HepG2 (cell line): Measurements from ENCODE around the gene BRD2. TPM values are rescaled to one million over a fixed set of nuclear protein-coding genes. Genes with fewer than 3 reads are reported as not detected.

Source experiments
- AGO1 ChIP-seq: fragments of 200-400 bp; formaldehyde crosslinking; IDR thresholded peaks from 2 replicates; pipeline ENCODE4 v1.6.1; 2017; ENCODE audit warnings: mild to moderate bottlenecking, low read depth, low read length, moderate library complexity; ENCODE audit not compliant: poor library complexity, severe bottlenecking
- ARNT ChIP-seq: fragments of 450-650 bp; IDR thresholded peaks from 2 replicates; pipeline ENCODE4 v1.6.1; 2017
- BRCA1 ChIP-seq: sonication (generic); formaldehyde crosslinking; IDR thresholded peaks from 2 replicates; pipeline ENCODE4 v1.4.0; 2020; ENCODE audit warnings: missing genetic modification reagents
- CBX1 ChIP-seq: IDR thresholded peaks from one replicate; pipeline ENCODE4 v1.6.1; 2016; ENCODE audit warnings: antibody characterized with exemption, low read depth
- CENPX ChIP-seq: sonication (generic); formaldehyde crosslinking; IDR thresholded peaks from 2 replicates; pipeline ENCODE4 v1.9.0; 2021; ENCODE audit warnings: mild to moderate bottlenecking, missing genetic modification reagents, moderate library complexity
- FOXJ3 ChIP-seq: sonication (generic); formaldehyde crosslinking; IDR thresholded peaks from 2 replicates; pipeline ENCODE4 v1.4.0; 2020; ENCODE audit warnings: missing genetic modification reagents, mild to moderate bottlenecking, borderline replicate concordance
- KDM6A ChIP-seq: IDR thresholded peaks from 2 replicates; pipeline ENCODE4 v1.6.1; 2016; ENCODE audit warnings: low read depth
- NFKB2 ChIP-seq: sonication (generic); formaldehyde crosslinking; IDR thresholded peaks from 2 replicates; pipeline ENCODE4 v1.4.0; 2020; ENCODE audit warnings: missing genetic modification reagents, borderline replicate concordance
- NFRKB ChIP-seq: fragments of 450-650 bp; IDR thresholded peaks from 2 replicates; pipeline ENCODE4 v1.6.1; 2017
- RBFOX2 ChIP-seq: fragments of 200-400 bp; formaldehyde crosslinking; IDR thresholded peaks from 2 replicates; pipeline ENCODE4 v1.6.1; 2017; ENCODE audit warnings: low read depth, mild to moderate bottlenecking, low read length
- SNAI1 ChIP-seq: sonication (generic); formaldehyde crosslinking; IDR thresholded peaks from 2 replicates; pipeline ENCODE4 v1.5.0; 2020; ENCODE audit warnings: mild to moderate bottlenecking, missing genetic modification reagents, borderline replicate concordance
- TGIF2 ChIP-seq: IDR thresholded peaks from 2 replicates; pipeline ENCODE4 v1.6.1; 2016; ENCODE audit warnings: control low read depth, missing compliant biosample characterization
- ZNF274 ChIP-seq: sonication (generic); formaldehyde crosslinking; IDR thresholded peaks from 2 replicates; pipeline ENCODE4 v1.5.1; 2020; ENCODE audit warnings: mild to moderate bottlenecking, missing genetic modification reagents
- ZNF547 ChIP-seq: sonication (generic); formaldehyde crosslinking; IDR thresholded peaks from 2 replicates; pipeline ENCODE4 v1.5.1; 2020; ENCODE audit warnings: mild to moderate bottlenecking, missing genetic modification reagents
- ZNF567 ChIP-seq: sonication (generic); formaldehyde crosslinking; IDR thresholded peaks from 2 replicates; pipeline ENCODE4 v1.8.1; 2023; ENCODE audit warnings: mild to moderate bottlenecking, missing genetic modification reagents, borderline replicate concordance
- ZNF768 ChIP-seq: sonication (generic); formaldehyde crosslinking; IDR thresholded peaks from 2 replicates; pipeline ENCODE4 v1.4.0; 2020; ENCODE audit warnings: missing genetic modification reagents
- ZNF850 ChIP-seq: sonication (generic); formaldehyde crosslinking; conservative IDR thresholded peaks from 2 replicates; pipeline ENCODE4 v1.9.0; 2021; ENCODE audit warnings: mild to moderate bottlenecking, missing genetic modification reagents
- polyA plus RNA-seq, 8 experiments: library from polyadenylated mRNA; depleted of rRNA in 3 of 8; stranded (reverse) in 7 of 8; unstranded in 1 of 8; fragments of >200 nt; fragmentation: Illumina TruSeq in 4 of 8; extraction: Trizol in 4 of 8; gene quantifications; 2 replicates each; pipeline versions ENCODE4 v1.2.1 to v1.2.3, GENCODE V29; 2011 to 2016; ENCODE audit warnings: low read depth in 4 of 8, missing spikeins in 1 of 8, mixed read lengths in 1 of 8; ENCODE audit not compliant: insufficient read depth in 1 of 8
- total RNA-seq, 5 experiments: library from RNA; depleted of rRNA; stranded (reverse); fragments of >200 nt; fragmentation: Illumina TruSeq; extraction: Trizol; gene quantifications; 2 replicates each; pipeline ENCODE4 v1.2.3, GENCODE V29; 2016; ENCODE audit warnings: low read depth in 1 of 5
- TF ChIP-seq, protein P1 (sequence below), 2 experiments: IDR thresholded peaks; 2 replicates each; pipeline ENCODE4 v1.6.1; 2011 to 2012; ENCODE audit warnings: low read length in 2 of 2, borderline replicate concordance in 1 of 2, low read depth in 1 of 2, mild to moderate bottlenecking in 1 of 2, moderate library complexity in 1 of 2
- TF ChIP-seq, protein P2 (sequence below): sonication (generic); formaldehyde crosslinking; IDR thresholded peaks from 2 replicates; pipeline ENCODE4 v1.5.0; 2020; ENCODE audit warnings: missing genetic modification reagents, mild to moderate bottlenecking, borderline replicate concordance
- TF ChIP-seq, protein P3 (sequence below): sonication (generic); formaldehyde crosslinking; conservative IDR thresholded peaks from 2 replicates; pipeline ENCODE4 v1.4.0; 2020; ENCODE audit warnings: missing genetic modification reagents
- TF ChIP-seq, protein P4 (sequence below): IDR thresholded peaks from 2 replicates; pipeline ENCODE4 v1.6.1; 2016; ENCODE audit warnings: low read depth
- TF ChIP-seq, protein P5 (sequence below): IDR thresholded peaks from 2 replicates; pipeline ENCODE4 v1.6.1; 2018; ENCODE audit warnings: missing genetic modification reagents, mild to moderate bottlenecking, missing compliant biosample characterization

The BRD2 gene
- total and polyA plus RNA-seq, 2 of the 13 experiments (the other 11 are each of a cell fraction or from before 2014, with no cell fraction given) = 143 to 202 TPM

DNA sequence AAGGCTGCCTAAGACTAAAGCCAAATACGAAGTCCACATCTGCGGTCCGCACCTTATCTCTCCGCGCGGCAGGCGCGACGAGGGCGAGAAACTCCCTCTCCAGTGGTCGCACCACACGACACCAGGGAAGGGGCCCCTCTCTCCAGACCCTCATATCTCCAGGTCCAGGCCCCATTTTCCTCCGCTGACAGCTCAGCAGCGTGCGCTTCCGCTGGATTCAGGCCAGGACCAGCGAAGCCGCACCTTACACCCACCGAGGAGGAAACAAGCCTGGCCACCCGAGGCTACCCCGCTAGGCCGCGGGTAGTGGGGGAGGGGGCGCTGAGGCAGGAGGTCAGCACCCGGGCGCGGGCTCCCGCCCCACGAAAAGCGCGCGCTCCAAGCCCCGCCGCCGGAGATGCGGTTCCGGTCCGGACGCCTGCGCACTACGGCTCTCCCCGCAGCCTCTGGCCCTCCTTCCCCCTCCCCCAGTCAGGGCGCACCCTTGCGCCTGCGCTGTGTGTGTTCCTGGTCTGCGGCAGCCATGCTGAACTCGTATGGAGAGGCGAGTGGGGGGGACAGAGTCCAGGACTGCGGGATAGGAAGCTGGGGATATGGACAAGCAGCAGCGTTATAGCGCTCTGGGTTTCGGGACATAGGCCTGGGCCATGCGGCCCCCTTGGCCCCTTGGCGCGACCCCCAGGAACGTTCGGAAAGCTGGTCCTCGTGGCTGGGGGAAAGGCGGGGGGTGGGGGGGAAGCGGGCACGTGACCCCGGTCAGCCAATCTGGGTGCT, at the start of gene BRD2 (continued):
- TF ChIP-seq, protein P1, sequence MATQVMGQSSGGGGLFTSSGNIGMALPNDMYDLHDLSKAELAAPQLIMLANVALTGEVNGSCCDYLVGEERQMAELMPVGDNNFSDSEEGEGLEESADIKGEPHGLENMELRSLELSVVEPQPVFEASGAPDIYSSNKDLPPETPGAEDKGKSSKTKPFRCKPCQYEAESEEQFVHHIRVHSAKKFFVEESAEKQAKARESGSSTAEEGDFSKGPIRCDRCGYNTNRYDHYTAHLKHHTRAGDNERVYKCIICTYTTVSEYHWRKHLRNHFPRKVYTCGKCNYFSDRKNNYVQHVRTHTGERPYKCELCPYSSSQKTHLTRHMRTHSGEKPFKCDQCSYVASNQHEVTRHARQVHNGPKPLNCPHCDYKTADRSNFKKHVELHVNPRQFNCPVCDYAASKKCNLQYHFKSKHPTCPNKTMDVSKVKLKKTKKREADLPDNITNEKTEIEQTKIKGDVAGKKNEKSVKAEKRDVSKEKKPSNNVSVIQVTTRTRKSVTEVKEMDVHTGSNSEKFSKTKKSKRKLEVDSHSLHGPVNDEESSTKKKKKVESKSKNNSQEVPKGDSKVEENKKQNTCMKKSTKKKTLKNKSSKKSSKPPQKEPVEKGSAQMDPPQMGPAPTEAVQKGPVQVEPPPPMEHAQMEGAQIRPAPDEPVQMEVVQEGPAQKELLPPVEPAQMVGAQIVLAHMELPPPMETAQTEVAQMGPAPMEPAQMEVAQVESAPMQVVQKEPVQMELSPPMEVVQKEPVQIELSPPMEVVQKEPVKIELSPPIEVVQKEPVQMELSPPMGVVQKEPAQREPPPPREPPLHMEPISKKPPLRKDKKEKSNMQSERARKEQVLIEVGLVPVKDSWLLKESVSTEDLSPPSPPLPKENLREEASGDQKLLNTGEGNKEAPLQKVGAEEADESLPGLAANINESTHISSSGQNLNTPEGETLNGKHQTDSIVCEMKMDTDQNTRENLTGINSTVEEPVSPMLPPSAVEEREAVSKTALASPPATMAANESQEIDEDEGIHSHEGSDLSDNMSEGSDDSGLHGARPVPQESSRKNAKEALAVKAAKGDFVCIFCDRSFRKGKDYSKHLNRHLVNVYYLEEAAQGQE (IDR thresholded peaks at IDR 0.05; ENCODE audit: borderline replicate concordance in 1 of 2, low read depth in 1 of 2, low read length in 2 of 2) = no peak
- TF ChIP-seq BRCA1 (CRISPR knock-in tag) (peak; percentile 88), CENPX (CRISPR knock-in tag) (no peak), ZNF850 (CRISPR knock-in tag) (0 out of 2 replicates have a peak, but pooled peaks have one; percentile 84), ZNF567 (CRISPR knock-in tag) (peak; percentile 26; the same call in 1 of the 2 replicates), FOXJ3 (no peak), ZNF768 (peak; percentile 89), ZNF547 (CRISPR knock-in tag) (peak; percentile 97), NFKB2 (CRISPR knock-in tag) (peak; percentile 97; the same call in 1 of the 2 replicates), ZNF274 (CRISPR knock-in tag) (peak; percentile 98), CBX1 (peak; percentile 13), ARNT (no peak), KDM6A (CRISPR knock-in tag) (0 out of 2 replicates have a peak, but pooled peaks have one; percentile 12), AGO1 (peak; percentile 75), NFRKB (peak; percentile 39; the same call in 1 of the 2 replicates), SNAI1 (CRISPR knock-in tag) (peak; percentile 94), RBFOX2 (peak; percentile 97), TGIF2 (CRISPR knock-in tag) (peak; percentile 77; the same call in 1 of the 2 replicates)
- TF ChIP-seq, protein P2, sequence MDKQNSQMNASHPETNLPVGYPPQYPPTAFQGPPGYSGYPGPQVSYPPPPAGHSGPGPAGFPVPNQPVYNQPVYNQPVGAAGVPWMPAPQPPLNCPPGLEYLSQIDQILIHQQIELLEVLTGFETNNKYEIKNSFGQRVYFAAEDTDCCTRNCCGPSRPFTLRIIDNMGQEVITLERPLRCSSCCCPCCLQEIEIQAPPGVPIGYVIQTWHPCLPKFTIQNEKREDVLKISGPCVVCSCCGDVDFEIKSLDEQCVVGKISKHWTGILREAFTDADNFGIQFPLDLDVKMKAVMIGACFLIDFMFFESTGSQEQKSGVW (CRISPR knock-in tag) = 0 out of 2 replicates have a peak, but pooled peaks have one; percentile 27
- TF ChIP-seq, protein P3, sequence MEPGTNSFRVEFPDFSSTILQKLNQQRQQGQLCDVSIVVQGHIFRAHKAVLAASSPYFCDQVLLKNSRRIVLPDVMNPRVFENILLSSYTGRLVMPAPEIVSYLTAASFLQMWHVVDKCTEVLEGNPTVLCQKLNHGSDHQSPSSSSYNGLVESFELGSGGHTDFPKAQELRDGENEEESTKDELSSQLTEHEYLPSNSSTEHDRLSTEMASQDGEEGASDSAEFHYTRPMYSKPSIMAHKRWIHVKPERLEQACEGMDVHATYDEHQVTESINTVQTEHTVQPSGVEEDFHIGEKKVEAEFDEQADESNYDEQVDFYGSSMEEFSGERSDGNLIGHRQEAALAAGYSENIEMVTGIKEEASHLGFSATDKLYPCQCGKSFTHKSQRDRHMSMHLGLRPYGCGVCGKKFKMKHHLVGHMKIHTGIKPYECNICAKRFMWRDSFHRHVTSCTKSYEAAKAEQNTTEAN = peak; percentile 69
- TF ChIP-seq, protein P4, sequence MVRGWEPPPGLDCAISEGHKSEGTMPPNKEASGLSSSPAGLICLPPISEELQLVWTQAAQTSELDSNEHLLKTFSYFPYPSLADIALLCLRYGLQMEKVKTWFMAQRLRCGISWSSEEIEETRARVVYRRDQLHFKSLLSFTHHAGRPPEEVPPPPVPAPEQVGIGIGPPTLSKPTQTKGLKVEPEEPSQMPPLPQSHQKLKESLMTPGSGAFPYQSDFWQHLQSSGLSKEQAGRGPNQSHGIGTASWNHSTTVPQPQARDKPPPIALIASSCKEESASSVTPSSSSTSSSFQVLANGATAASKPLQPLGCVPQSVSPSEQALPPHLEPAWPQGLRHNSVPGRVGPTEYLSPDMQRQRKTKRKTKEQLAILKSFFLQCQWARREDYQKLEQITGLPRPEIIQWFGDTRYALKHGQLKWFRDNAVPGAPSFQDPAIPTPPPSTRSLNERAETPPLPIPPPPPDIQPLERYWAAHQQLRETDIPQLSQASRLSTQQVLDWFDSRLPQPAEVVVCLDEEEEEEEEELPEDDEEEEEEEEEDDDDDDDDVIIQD (CRISPR knock-in tag) = no peak
- TF ChIP-seq, protein P5, sequence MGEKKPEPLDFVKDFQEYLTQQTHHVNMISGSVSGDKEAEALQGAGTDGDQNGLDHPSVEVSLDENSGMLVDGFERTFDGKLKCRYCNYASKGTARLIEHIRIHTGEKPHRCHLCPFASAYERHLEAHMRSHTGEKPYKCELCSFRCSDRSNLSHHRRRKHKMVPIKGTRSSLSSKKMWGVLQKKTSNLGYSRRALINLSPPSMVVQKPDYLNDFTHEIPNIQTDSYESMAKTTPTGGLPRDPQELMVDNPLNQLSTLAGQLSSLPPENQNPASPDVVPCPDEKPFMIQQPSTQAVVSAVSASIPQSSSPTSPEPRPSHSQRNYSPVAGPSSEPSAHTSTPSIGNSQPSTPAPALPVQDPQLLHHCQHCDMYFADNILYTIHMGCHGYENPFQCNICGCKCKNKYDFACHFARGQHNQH (CRISPR knock-in tag) = peak; percentile 80; the same call in 1 of the 2 replicates
